Activated T-cell treated with anti-CD3 and anti-CD28 coated beads, Interleukin-2, amount 50 U/mL, for 24 hours (primary cell): ENCODE results near the gene SPEF2.

Experiments used
- DNase-seq: peaks from one replicate; pipeline ENCODE4 v3.0.0-alpha.2; 2020
- H3K27ac Mint-ChIP-seq: 2 replicates; pipeline ENCODE4 v1.8.0; 2020; ENCODE audit warnings: mild to moderate bottlenecking, mixed read lengths
- H3K27me3 Mint-ChIP-seq: 2 replicates; pipeline ENCODE4 v1.8.0; 2020; ENCODE audit warnings: mixed read lengths
- H3K36me3 Mint-ChIP-seq: 2 replicates; pipeline ENCODE4 v1.8.0; 2020; ENCODE audit warnings: low read depth, mixed read lengths
- H3K4me1 Mint-ChIP-seq: 2 replicates; pipeline ENCODE4 v1.8.0; 2020; ENCODE audit warnings: low read depth, mixed read lengths
- H3K4me3 Mint-ChIP-seq: 2 replicates; pipeline ENCODE4 v1.8.0; 2020; ENCODE audit warnings: mild to moderate bottlenecking, moderate library complexity, mixed read lengths
- H3K9me3 Mint-ChIP-seq: 2 replicates; pipeline ENCODE4 v1.8.0; 2020; ENCODE audit warnings: mixed read lengths

The SPEF2 gene

GRCh38 chr5:35617435-35618303 lies at the start of gene SPEF2:
SPEF2 (plus strand) TSS chr5:35617863; CDS start chr5:35617998, 135 bp downstream.
- Mint-ChIP-seq H3K4me1 (peaks cover 43% of the 10 kb centered on the region), H3K27me3 (no peaks in the 10 kb centered on the region), H3K9me3 (peaks cover 9% of the 10 kb centered on the region), H3K27ac (peak within 1 kb of the TSS; percentile 94), H3K4me3 (peak within 1 kb of the TSS; percentile 95), H3K36me3 (peaks cover 13% of the 10 kb centered on the region)
- peak; percentile 88 for DNase-seq

- no peak overlapping the region for H3K27ac Mint-ChIP-seq
These were observed 42.1 kb upstream of the SPEF2 start for GRCh38 chr5:35575578-35575977.

GRCh38 chr5:35587419-35587818 lies 30.2 kb upstream of the SPEF2 start:
- no peaks in the 10 kb centered on the region for H3K9me3 Mint-ChIP-seq
- H3K27me3 Mint-ChIP-seq: peaks cover 55% of the 10 kb centered on the region
- H3K27ac Mint-ChIP-seq: no peak overlapping the region

More at GRCh38 chr5:35575578-35575977, 42.1 kb upstream of the SPEF2 start:
- Mint-ChIP-seq H3K27me3 (peaks cover 13% of the 10 kb centered on the region), H3K4me3 (no peak overlapping the region), H3K36me3 (no peaks in the 10 kb centered on the region), H3K4me1 (no peaks in the 10 kb centered on the region), H3K9me3 (no peaks in the 10 kb centered on the region)
- DNase-seq: no peak

GRCh38 chr5:35593338-35593737 lies 24.3 kb upstream of the SPEF2 start:
- no peaks in the 10 kb centered on the region for H3K36me3 Mint-ChIP-seq
- no peak for DNase-seq
- H3K27me3 Mint-ChIP-seq: peaks cover 34% of the 10 kb centered on the region
- no peak overlapping the region for H3K27ac Mint-ChIP-seq
- no peaks in the 10 kb centered on the region for H3K4me1 Mint-ChIP-seq
- no peak overlapping the region for H3K4me3 Mint-ChIP-seq
- H3K9me3 Mint-ChIP-seq: no peaks in the 10 kb centered on the region

More at GRCh38 chr5:35587419-35587818, 30.2 kb upstream of the SPEF2 start:
- Mint-ChIP-seq H3K4me3 (no peak overlapping the region), H3K4me1 (no peaks in the 10 kb centered on the region), H3K36me3 (no peaks in the 10 kb centered on the region)
- no peak for DNase-seq

- no peak overlapping the region for H3K4me3 Mint-ChIP-seq
- DNase-seq: no peak
- no peaks in the 10 kb centered on the region for H3K4me1 Mint-ChIP-seq
- H3K27ac Mint-ChIP-seq: no peak overlapping the region
- peaks cover 21% of the 10 kb centered on the region for H3K27me3 Mint-ChIP-seq
- peaks cover 2% of the 10 kb centered on the region for H3K9me3 Mint-ChIP-seq
- H3K36me3 Mint-ChIP-seq: no peaks in the 10 kb centered on the region
These were observed 18.8 kb upstream of the SPEF2 start for GRCh38 chr5:35598707-35599370.

GRCh38 chr5:35600591-35600990 lies 17.1 kb upstream of the SPEF2 start:
- no peak for DNase-seq
- Mint-ChIP-seq H3K4me1 (no peaks in the 10 kb centered on the region), H3K27ac (no peak overlapping the region), H3K9me3 (peaks cover 4% of the 10 kb centered on the region), H3K27me3 (peaks cover 24% of the 10 kb centered on the region), H3K4me3 (no peak overlapping the region), H3K36me3 (no peaks in the 10 kb centered on the region)

- Mint-ChIP-seq H3K4me1 (no peaks in the 10 kb centered on the region), H3K36me3 (no peaks in the 10 kb centered on the region), H3K27ac (no peak overlapping the region), H3K9me3 (peaks cover 10% of the 10 kb centered on the region), H3K27me3 (peaks cover 6% of the 10 kb centered on the region), H3K4me3 (no peak overlapping the region)
- DNase-seq: no peak
These were observed 8.5 kb upstream of the SPEF2 start for GRCh38 chr5:35608881-35609779.

- no peaks in the 10 kb centered on the region for H3K27me3 Mint-ChIP-seq
- H3K4me1 Mint-ChIP-seq: peaks cover 39% of the 10 kb centered on the region
- peaks cover 13% of the 10 kb centered on the region for H3K36me3 Mint-ChIP-seq
- H3K27ac Mint-ChIP-seq: peak overlapping the region; percentile 94
- H3K9me3 Mint-ChIP-seq: peaks cover 9% of the 10 kb centered on the region
- H3K4me3 Mint-ChIP-seq: peak overlapping the region; percentile 95
- no peak for DNase-seq
These were observed 616 bp upstream of the SPEF2 start for GRCh38 chr5:35617060-35617434.

GRCh38 chr5:35618304-35618636 lies 607 bp downstream of the SPEF2 start:
- peaks cover 13% of the 10 kb centered on the region for H3K36me3 Mint-ChIP-seq
- H3K27me3 Mint-ChIP-seq: no peaks in the 10 kb centered on the region
- H3K4me1 Mint-ChIP-seq: peaks cover 48% of the 10 kb centered on the region
- H3K27ac Mint-ChIP-seq: peak overlapping the region; percentile 94
- peaks cover 9% of the 10 kb centered on the region for H3K9me3 Mint-ChIP-seq
- peak overlapping the region; percentile 95 for H3K4me3 Mint-ChIP-seq
- DNase-seq: no peak

- H3K4me3 Mint-ChIP-seq: peak overlapping the region; percentile 95
- H3K4me1 Mint-ChIP-seq: peaks cover 53% of the 10 kb centered on the region
- DNase-seq: no peak
- peak overlapping the region; percentile 94 for H3K27ac Mint-ChIP-seq
- H3K27me3 Mint-ChIP-seq: no peaks in the 10 kb centered on the region
- H3K9me3 Mint-ChIP-seq: peaks cover 9% of the 10 kb centered on the region
- peaks cover 13% of the 10 kb centered on the region for H3K36me3 Mint-ChIP-seq
These were observed 1.1 kb downstream of the SPEF2 start for GRCh38 chr5:35618781-35619180.

GRCh38 chr5:35622974-35623373 lies 5.3 kb downstream of the SPEF2 start:
- H3K36me3 Mint-ChIP-seq: peaks cover 4% of the 10 kb centered on the region
- peaks cover 61% of the 10 kb centered on the region for H3K4me1 Mint-ChIP-seq
- no peaks in the 10 kb centered on the region for H3K27me3 Mint-ChIP-seq
- no peaks in the 10 kb centered on the region for H3K9me3 Mint-ChIP-seq
- DNase-seq: no peak
- peak overlapping the region; percentile 84 for H3K27ac Mint-ChIP-seq
- H3K4me3 Mint-ChIP-seq: peak overlapping the region; percentile 45

- Mint-ChIP-seq H3K4me3 (peak overlapping the region; percentile 10), H3K27me3 (no peaks in the 10 kb centered on the region), H3K27ac (peak overlapping the region; percentile 82), H3K4me1 (peaks cover 54% of the 10 kb centered on the region), H3K36me3 (peaks cover 8% of the 10 kb centered on the region), H3K9me3 (no peaks in the 10 kb centered on the region)
- DNase-seq: no peak
These were observed 6.3 kb downstream of the SPEF2 start for GRCh38 chr5:35623991-35624390.

- H3K36me3 Mint-ChIP-seq: peaks cover 26% of the 10 kb centered on the region
- no peak for DNase-seq
- no peaks in the 10 kb centered on the region for H3K27me3 Mint-ChIP-seq
- peaks cover 46% of the 10 kb centered on the region for H3K4me1 Mint-ChIP-seq
- H3K4me3 Mint-ChIP-seq: no peak overlapping the region
- H3K27ac Mint-ChIP-seq: peak overlapping the region; percentile 74
- no peaks in the 10 kb centered on the region for H3K9me3 Mint-ChIP-seq
These were observed 8.4 kb downstream of the SPEF2 start for GRCh38 chr5:35626108-35626507.

GRCh38 chr5:35626553-35626952 lies 8.9 kb downstream of the SPEF2 start:
- no peak overlapping the region for H3K4me3 Mint-ChIP-seq
- DNase-seq: no peak
- H3K9me3 Mint-ChIP-seq: no peaks in the 10 kb centered on the region
- peak overlapping the region; percentile 74 for H3K27ac Mint-ChIP-seq
- peaks cover 46% of the 10 kb centered on the region for H3K4me1 Mint-ChIP-seq
- peaks cover 31% of the 10 kb centered on the region for H3K36me3 Mint-ChIP-seq
- no peaks in the 10 kb centered on the region for H3K27me3 Mint-ChIP-seq
